OCI-LY7 (cell line): ENCODE results near the gene ADD3.

Experiments
- CTCF ChIP-seq: fragments of 200-600 bp; sonication (generic); conservative IDR thresholded peaks from 2 replicates; pipeline ENCODE4 v1.5.1; 2014; ENCODE audit warnings: mild to moderate bottlenecking, antibody characterized with exemption, low read length, moderate library complexity, mixed read lengths
- EZH2phosphoT487 ChIP-seq: fragments of 200-600 bp; sonication (generic); IDR thresholded peaks from 2 replicates; pipeline ENCODE4 v1.6.1; 2018; ENCODE audit warnings: low read depth, borderline replicate concordance, mild to moderate bottlenecking, mixed run types, antibody characterized with exemption, low read length, moderate library complexity, mixed read lengths

GRCh38 chr10:110009736-110010475, 2.1 kb downstream of the ADD3 start:
- TF ChIP-seq CTCF: no peak
- no peak for TF ChIP-seq EZH2phosphoT487
